GM19467 (cell line): ENCODE measurements around the gene MAP4K1.

Experiments used
- ATAC-seq: cut with Tn5 transposase; IDR thresholded peaks from one replicate; pipeline ENCODE4 v1.9.1; 2021; ENCODE audit warnings: mild to moderate bottlenecking, moderate library complexity; ENCODE audit not compliant: unreplicated experiment

MAP4K1 gene

DNA sequence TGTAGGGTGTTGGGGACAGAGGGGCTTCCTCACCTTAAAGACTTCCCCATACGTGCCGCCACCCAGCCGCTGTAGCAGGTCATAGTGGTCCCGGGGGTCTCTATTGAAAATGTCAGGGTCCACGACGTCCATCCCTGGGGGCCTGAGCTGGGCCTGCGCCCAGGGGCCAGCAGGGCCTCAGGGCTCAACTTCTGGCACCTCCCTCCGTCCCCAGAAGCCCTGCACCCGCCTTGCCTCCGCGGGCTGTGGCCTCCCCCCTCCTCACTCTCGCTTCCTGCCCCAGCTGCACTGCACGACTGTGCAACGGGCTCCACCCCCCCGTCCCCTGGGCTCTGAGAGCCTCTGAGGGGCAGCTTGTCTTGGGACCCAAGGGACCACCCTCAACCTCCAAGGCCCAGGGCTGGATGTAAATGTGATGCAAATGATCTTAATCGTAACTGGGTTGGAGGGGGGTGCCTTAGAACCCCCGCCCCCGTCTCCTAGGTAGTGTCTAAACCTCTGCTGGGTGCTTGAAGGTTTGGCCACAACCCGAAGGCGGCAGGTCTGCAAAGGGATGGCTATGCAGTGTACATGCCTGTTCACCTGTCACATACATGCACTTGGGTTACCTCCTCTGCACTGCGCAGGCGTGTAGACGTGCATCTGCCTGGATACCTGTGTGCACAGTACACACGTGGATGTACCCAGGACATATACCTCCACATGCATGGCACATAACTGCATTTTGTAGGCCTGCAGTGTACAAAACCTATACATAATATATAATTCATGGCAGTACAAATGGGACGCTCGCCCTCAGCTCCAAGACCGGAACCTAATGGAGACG, at the start of gene MAP4K1:
TSS of gene MAP4K1 (minus strand) at position 190 of the 826 bp plus-strand sequence. CDS start at position 132, 58 bp downstream.
- ATAC-seq, result peak; percentile 68

DNA sequence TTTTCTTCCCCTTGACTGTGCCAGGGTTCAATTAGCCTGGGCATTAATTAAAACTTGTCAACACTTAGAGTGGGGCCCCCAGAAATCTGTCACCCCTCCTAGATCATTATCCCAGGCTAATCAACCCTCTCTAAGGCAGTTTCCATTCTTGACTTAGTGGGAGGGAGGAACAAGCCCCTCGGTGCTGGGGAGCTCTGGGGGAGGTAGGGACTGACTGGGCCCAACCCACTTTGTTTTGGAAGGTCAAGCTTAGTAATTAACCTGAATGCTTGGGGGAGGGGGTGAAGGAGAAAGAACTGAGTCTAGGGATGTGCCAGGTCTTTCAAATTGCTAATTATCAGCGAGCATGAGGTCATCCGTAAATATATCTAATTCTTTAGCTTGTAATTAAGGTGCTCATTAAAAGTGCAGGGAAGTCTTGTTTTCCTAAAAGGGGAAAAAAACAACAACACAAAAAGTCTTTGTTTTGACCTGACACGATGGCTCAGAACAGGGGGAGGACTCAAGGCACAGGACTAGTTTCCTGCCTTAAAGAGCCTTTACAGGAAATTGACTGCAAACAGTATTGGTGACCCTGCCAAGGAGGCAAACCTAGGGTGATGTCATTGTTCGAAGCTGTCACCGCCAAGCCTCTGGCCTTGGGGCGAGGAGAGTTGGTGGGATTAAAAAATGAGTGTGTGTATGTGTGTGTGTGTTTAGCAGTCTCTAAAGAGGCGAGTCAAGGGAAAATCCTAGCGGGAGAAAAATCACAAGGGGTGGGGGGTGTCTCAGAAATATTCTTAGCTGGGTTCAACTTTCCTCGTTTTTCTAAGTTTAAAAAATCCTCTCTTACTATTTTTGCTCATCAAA, 49.1 kb upstream of the MAP4K1 start:
- no peak for ATAC-seq

DNA sequence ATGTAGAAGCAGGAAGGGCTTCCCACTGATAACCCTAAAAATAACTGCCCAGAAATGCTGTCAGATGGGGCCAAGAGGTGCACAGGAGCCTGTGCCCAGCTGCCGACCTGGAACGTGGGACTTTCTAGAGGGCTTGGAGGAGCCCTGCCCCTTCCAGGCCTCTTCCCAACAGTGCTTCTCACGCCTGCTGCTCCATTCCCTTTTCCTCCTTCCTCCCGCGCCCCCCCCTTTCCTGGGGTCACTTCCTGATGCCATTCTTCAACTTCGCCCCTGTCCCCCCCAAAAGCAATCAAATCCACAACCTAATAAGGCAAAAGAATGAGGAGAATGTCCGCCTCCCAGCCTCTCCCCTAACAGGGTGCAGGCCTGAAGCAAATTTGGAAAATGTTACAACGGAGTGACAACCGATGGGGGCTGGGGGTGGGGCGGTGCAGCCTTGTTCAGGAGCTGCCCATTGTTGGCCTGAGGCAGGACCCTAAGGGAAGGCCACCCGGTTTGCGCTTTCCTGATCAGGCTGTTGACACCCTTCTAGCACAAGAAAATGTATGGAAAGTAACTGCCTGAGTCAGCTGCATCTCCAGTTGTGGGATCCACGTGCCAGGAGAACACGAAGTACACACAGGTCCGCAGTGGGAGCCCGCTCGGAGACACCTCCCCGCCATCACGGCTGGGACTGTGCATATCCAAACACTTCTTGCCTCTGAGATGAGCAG, 48.4 kb upstream of the MAP4K1 start:
- ATAC-seq, result no peak

DNA sequence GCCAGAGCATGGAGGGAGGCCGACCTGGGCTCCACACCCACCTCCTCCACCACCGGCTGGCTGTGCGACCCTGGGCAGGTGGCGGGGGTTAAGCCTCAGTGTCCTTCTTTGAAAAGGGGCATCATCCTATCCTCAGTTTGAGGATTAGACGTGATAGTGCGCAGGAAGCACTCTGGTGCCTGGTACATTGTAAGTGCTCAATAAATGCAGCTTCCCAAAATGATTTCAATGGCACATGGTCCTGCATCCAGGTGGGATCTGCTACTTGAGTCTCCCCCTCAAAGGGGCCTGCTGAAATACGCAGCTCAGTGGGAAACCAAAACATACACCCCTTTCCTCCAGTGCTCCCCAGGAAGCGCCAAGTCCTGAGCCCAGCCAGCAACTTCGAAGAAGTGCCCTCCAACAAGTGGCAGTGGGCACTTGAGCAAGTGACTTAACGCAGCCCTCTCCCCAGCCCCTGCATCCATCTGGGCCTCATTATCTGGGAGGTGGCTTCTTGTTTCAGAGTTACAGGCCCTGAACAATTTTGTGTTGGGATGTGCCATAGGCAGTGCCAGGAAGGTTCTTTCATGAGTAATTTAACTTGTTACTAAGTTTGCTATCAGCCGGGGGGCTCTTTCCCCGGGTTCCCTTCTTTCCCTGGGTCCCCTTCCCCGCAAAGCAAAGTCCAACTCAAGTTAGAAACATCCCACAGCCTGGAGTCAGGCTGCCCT, 47.6 kb upstream of the MAP4K1 start:
- no peak for ATAC-seq

DNA sequence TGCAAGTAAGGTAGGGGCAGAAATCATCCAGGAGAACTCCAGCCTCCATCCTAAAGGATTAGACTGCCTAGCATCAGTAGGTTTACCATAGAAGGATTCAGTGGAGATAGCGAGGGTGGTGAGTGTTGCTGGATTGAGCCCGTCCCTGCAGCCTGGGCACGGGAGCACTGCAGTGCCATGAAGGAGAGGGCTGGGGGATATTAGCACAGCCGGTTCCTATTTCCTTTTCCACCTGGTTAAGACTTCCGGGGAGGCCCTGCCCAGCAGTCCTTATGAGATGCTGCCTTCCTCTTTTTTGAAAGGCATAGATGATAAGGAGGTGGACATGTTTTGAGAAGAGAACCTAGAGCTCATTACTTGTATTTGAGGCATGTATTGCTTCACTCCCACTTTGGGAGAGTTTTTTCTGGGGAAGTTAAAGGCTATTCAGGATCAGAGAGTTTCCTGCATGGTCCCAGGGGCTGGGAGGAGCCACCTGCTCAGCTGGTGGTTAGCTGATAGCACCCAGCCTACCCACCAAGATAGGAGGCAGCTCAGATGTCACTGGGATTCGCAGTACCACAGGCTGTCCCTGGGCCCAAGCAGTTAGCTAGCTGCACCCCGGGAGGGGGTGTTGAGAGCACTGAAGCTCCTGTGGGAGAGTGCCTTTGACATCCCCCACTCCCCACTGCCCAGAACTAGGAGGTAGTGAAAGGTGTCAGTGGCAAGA, 46.9 kb upstream of the MAP4K1 start:
- no peak for ATAC-seq

DNA sequence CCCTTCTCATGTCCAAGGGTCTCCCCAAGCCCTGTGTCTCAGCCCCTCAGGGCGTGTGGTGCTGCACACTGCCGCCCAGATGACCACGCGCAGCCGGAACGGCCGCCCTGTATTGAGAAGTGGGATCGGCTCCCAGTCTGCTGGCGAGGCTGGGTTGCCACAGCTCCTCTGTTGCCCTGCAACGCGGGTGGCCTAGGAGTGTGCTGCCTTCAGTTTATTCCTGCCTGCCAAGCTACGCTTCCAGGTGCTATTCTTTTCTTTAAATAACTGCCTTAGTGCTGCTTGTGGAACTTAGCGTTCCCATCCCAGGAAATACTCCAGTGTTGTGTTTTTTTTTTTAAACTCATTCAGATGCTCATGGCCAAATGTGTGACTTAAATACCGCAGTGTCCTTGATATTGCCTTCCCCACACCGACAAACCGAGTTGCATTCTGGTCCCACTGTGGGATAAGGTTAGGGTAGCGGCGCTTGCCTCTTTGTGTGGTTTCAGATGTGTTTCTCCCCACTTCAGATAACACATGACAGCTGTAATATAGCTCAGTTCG, 46.3 kb upstream of the MAP4K1 start:
- no peak for ATAC-seq

DNA sequence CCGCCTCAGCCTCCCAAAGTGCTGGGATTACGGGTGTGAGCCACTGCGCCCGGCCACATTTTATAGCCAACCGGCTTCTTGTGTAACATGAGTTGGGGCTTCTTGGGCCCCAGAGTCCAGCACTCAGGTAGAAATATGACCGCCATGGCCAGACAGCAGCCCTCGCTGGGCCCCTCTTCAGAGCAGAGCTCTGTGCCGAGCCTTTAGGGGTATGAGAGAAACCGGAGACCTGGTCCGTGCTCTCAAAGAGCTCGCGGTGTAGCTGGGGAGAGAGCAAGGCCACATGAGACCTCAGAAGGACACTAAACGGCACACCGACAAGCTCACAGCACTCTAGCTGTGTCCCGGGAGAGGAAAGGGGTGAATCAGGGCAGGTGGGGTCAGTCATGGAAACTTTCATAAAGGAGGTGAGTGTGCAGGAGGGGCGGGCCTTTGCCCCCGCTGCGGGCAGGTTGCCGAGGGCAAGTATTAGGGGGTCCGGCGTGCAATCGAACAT, 45.5 kb upstream of the MAP4K1 start:
- ATAC-seq, result no peak

DNA sequence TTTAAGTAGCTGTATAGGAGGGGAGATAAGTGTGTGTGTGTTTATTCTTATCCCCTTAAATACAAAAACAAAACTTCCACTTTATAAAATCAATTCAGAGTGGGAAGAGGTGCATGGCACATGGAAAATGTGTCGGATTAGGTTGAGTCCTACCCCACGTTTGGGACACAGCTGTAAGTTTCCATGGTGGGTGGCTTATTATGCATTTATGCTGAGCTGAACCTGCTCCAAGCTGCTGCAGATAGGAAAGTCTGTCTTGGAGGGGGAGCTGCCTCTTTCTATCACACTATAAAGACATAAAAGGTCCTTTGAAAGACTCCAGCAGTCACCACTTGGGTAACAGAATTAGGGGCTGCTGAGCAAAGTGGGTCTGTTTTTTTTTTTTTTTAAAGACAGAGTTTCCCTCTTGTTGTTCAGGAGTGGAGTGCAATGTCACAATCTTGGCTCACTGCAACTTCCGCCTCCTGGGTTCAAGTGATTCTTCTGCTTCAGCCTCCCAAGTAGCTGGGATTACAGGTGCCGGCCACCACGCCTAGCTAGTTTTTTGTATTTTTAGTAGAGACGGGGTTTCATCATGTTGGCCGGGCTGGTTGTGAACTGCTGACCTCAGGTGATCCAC, 44.9 kb upstream of the MAP4K1 start:
- ATAC-seq, result no peak

DNA sequence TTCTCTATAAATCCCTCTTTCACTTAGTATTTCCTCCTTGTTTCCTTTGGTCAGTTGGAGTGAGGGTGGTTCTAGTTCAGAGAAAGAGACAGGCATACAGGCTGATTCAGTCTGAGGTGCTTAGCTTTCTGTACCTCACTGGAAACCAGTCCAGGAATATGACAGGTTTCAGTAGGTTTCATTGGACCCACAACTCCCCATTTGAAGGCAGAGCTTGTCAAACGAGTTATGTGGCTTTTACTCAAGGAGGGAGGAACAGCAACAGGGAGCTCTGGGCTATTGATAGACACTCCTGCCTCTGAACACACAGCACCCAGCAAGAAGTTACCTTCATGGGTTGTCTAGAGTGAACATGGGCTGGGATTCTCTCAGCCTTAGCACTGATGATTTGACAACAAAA, 44.2 kb upstream of the MAP4K1 start:
- no peak for ATAC-seq

DNA sequence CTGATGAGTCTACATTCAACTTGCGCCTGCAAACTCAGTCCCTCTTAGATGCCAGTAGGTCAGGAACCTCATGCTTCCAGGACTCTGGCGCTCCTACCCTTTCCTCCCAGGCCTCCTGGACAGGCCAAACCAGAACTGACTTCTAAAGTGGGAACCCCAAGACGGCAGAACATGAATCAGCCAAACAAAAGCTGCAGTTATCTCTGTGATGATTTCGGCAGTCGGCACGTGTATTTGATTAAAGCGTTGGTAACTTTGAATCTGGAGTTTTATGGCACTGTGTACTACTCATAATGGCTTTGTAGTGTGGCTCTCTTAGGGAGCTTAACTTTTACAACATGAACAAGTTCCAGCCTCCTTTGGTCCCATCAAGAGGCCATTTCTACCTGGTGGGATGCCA, 43.4 kb upstream of the MAP4K1 start:
- ATAC-seq, result no peak

DNA sequence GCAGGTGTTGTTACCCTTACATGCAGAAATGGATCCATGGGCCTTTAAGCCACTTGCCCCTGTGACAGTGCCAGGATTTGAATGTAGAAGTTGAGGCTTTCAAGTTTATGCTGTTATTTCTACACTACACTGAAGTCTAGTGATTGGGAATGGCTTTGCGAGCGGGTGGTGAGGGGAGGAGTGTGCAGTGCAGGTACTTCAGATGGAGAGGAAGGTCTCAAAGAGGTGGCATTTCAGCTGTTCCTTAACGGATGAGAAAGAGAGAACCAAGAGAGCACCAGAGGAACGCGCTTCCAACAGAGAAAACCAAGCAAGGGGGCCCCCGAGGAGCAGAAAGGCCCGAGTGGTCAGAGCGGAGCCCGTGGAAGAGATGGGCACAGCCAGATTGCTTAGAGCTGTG, 43.0 kb upstream of the MAP4K1 start:
- ATAC-seq, result no peak

DNA sequence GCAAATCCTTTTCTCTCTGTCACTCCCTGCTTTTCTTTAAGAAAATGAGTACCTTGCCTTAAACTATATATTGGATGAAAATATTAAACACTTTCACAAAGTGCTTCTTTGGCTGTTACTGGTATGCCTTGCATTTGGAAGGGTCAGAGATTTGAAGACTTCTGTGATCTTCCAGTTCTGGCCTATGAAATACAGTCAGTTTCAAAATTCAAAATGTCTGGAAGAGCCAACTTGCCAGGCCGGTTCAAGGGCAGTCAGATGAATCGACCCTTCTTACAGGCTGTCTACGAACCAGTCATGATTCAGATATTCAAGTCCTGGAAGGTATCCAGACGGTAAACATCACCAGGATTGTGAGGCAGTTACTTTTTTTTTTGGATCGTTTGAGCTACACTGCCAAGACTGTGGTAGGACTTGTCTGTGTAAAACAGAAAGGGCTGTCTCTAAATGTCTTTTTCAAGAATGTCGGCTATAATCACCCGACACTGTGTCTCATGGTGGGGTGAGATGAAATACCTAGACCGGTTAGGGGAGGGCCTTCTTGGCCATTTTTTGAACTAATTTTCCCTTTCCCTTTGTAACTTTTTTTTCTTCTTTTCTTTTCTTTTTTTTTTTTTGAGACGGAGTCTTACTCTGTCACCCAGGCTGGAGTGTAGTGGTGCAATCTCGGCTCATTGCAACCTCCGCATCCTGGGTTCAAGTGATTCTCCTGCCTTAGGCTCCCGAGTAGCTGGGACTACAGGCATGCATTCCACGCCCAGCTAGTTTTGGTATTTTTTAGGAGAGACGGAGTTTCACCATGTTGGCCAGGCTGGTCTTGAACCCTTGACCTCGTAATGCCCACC, 40.9 kb upstream of the MAP4K1 start:
- ATAC-seq, result no peak

DNA sequence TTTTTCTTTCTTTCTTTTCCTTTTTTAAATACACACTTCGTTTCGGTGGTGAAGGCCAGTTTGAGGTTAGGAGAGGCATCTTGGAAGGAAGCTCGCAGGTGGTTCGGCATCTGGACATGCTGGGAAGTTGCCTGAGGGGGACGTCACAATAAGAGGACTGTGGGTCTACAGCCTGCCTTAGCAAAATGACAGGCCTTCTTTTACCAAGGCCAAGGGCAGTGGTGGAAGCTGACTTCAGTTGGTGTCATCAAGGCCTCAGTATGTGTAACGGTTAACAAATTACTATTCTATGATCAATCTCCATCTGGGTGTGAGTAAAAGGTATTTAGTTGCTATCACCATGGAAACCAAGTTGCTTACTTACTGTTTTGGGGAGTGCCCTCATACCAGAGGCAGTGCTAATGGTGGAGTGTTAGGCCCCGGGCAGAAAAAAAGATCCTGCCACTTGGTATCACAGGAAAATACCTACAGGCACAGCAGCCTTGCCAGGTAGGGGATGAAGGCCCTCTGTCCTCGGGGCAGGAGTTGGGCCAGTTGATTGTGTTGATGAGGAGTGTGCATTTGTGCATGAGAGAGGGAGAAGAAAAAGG, 40.0 kb upstream of the MAP4K1 start:
- ATAC-seq, result no peak

DNA sequence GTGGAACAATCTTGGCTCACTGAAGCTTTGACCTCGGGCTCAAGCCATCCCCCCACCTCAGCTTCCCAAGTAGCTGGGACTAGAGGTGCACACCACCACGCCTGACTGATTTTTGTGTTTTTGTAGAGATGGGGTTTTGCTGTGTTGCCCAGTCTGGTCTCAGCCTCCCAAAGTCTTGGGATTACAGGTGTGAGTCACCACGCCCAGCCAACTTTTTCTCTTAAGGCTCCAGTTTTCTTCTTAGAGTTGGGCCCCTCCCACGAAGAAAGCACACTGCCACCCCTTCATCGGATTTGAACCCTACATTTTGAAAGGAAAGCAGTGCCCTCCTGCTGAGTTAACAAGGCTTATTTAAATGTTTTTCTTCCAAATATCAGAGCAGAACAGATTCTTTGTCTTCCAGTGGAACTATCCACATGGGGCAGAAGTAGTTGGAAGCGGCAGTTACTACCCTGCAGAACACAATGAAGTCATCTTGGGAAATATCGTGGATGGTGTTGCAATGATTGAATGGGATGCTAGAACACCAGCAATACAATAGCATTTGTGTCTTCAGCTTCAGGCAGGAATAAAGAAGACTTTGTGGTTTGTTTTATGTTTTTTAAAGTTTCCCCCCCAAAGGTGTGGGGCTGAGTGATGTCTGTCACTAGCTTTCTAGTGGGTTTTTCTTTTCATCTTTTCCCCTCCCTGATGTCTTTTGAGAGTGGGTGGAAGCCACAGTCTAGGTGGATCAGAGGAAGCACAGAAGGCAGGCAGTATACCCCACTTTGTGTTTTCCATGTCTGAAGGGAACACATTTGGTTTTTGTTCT, 38.6 kb upstream of the MAP4K1 start:
- no peak for ATAC-seq

DNA sequence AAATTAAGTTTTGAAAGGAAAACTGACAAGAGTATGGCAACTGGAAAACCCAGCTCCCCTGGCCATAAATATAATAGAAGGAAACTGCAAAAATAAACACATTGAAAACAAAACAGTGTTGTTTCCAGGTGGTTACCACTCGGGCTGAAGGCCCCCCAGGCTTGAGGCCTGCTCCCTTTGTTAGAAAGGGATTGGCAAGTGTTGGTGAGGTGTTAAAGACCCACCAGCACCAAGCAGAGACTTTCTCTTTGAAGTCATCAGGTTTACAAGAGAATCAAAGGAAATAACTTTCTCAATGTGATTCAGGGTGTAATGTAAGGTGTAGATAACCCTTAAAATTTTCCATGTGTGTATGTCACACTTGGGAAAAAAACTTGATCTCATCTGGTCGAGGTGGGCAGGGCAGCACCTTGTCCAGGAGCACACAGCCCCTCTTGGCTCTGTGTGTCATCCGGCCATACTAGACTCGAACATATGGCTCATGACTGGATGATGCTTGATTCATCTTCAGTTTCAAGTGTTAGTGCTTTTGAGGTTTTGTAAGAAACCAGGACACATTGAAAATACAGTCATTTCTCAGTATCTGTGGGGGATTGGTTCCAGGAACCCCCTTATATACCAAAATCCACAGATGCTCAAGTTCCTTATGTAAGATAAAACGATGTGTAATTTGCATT, 37.5 kb upstream of the MAP4K1 start:
- no peak for ATAC-seq

DNA sequence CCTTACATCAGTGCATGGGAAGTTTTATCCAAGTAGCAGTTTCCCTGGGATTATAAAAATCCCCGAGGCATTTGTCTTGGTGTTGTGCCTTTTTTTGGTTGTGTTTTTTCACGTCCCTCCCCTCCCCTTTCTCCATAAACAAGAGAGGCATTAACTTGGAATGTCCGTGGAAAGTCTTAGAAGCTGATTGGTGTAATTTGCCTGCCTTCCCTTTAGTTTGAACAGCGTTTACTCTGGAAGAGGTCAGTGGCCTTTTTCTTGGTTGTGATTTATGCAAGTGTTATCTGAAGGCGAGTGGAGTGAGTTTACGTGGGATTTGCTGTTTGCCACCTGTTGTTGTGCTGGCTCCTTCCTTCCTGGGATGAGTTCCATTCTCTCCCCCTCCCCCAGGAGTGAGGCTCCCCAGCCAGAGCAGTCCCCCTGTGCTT, 36.9 kb upstream of the MAP4K1 start:
- no peak for ATAC-seq
